VCaP (cell line): Measurements from ENCODE around the gene SLC22A2.

ENCODE experiments used
- H3K27ac ChIP-seq: fragments of 450-650 bp; 2 replicates; pipeline ENCODE4 v1.5.1; 2017
- CTCF ChIP-seq: fragments of 450-650 bp; conservative IDR thresholded peaks from 2 replicates; pipeline ENCODE4 v1.5.1; 2017; ENCODE audit warnings: mild to moderate bottlenecking, moderate library complexity

The SLC22A2 gene

GRCh38 chr6:160227769-160228161 is 30.9 kb downstream of the SLC22A2 start:
- no peak for TF ChIP-seq CTCF
- H3K27ac ChIP-seq = no peak overlapping the region

GRCh38 chr6:160227038-160227768 is 31.4 kb downstream of the SLC22A2 start:
- no peak for TF ChIP-seq CTCF
- H3K27ac ChIP-seq = no peak overlapping the region

GRCh38 chr6:160226118-160226591 is 32.5 kb downstream of the SLC22A2 start:
- no peak overlapping the region for H3K27ac ChIP-seq
- no peak for TF ChIP-seq CTCF

- H3K27ac ChIP-seq = no peak overlapping the region
- no peak for TF ChIP-seq CTCF
These were observed 33.9 kb downstream of the SLC22A2 start for GRCh38 chr6:160224639-160225237.

- no peak for TF ChIP-seq CTCF
These were observed 36.1 kb downstream of the SLC22A2 start for GRCh38 chr6:160222491-160222890.

GRCh38 chr6:160221918-160222317 is 36.7 kb downstream of the SLC22A2 start:
- TF ChIP-seq CTCF = no peak
- H3K27ac ChIP-seq = no peak overlapping the region

More at GRCh38 chr6:160222491-160222890, 36.1 kb downstream of the SLC22A2 start:
- no peak overlapping the region for H3K27ac ChIP-seq

- no peak overlapping the region for H3K27ac ChIP-seq
- TF ChIP-seq CTCF = peak; percentile 59
These were observed 37.2 kb downstream of the SLC22A2 start for GRCh38 chr6:160221423-160221822.
